Choroid plexus epithelial cell (primary cell): ENCODE results near the gene VAX1.

ENCODE experiments used
- DNase-seq: peaks from one replicate; pipeline ENCODE4 v3.0.0-alpha.2; 2010; ENCODE audit warnings: low read depth
- H3K4me3 ChIP-seq: 2 replicates; pipeline ENCODE4 v1.5.1; 2011; ENCODE audit warnings: low read depth, mild to moderate bottlenecking, control low read depth, low read length, moderate library complexity
- TF ChIP-seq, protein P1 (sequence below): conservative IDR thresholded peaks from 2 replicates; pipeline ENCODE4 v1.5.1; 2011; ENCODE audit warnings: low read depth, mild to moderate bottlenecking, control low read depth, inconsistent platforms, low read length, moderate library complexity

Gene VAX1

DNA sequence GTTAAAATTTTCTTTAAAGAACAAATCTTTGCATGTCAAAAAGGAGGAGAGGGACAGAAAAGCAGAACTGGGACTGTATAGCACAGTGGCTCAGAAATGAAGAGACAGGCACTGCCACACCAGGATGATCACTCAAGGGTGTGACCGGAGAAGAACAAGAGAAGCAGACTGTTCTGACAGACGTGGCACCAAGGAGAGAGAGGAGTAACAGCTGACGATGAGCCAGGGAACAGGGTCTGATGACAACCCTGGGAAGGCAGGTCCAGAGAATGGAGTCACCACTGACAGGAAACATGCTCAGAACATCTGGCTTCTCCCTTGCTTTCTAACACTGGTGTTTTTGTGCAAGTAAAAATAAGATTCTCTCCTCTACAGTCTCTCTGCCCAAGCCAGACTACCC lies 14.6 kb upstream of the VAX1 start:
- DNase-seq, result no peak
- no peak overlapping the region for H3K4me3 ChIP-seq
- TF ChIP-seq, protein P1, sequence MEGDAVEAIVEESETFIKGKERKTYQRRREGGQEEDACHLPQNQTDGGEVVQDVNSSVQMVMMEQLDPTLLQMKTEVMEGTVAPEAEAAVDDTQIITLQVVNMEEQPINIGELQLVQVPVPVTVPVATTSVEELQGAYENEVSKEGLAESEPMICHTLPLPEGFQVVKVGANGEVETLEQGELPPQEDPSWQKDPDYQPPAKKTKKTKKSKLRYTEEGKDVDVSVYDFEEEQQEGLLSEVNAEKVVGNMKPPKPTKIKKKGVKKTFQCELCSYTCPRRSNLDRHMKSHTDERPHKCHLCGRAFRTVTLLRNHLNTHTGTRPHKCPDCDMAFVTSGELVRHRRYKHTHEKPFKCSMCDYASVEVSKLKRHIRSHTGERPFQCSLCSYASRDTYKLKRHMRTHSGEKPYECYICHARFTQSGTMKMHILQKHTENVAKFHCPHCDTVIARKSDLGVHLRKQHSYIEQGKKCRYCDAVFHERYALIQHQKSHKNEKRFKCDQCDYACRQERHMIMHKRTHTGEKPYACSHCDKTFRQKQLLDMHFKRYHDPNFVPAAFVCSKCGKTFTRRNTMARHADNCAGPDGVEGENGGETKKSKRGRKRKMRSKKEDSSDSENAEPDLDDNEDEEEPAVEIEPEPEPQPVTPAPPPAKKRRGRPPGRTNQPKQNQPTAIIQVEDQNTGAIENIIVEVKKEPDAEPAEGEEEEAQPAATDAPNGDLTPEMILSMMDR, result no peak

DNA sequence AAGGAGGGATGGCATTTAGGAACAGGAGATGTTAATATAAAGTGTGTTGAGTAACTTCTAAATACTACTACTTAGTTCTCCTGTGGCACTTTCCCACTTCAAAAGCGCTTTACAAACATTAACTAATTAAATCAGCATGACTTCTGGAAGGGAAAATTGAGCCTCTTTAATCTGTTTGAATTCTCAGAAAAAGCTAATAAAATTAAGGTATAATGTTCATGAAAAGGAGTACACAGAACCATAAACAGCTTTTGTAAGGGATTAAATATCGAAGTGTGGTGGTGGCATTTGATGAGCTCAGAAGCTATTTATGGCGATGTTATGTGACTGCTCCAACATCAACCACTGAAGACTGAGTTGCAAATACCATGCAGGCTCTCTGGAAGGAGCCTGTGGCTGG lies 10.2 kb upstream of the VAX1 start:
- H3K4me3 ChIP-seq, result no peak overlapping the region
- TF ChIP-seq, protein P1, result no peak

DNA sequence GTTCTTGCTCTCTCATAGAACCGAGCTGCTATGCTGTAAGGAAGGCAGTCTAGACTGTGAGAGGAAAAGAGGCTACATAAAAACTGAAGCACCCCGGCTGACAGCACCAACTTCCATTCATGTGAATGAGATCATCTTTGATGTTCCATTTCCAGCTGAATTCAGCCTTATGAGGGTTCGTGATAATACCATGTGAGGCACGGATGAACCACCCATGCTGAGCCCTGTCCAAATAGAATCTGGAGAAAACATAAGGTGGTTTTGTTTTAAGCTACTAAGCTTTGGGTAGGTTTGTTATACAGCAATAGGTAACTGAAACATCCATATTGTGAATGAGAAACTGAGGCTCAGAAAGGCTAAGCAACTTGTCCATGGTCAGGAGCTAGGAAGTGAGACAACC lies 6.9 kb upstream of the VAX1 start:
- H3K4me3 ChIP-seq, result no peak overlapping the region
- TF ChIP-seq, protein P1, result no peak
- DNase-seq, result no peak

More for the DNA sequence above, 10.2 kb upstream of the VAX1 start:
- DNase-seq, result no peak

DNA sequence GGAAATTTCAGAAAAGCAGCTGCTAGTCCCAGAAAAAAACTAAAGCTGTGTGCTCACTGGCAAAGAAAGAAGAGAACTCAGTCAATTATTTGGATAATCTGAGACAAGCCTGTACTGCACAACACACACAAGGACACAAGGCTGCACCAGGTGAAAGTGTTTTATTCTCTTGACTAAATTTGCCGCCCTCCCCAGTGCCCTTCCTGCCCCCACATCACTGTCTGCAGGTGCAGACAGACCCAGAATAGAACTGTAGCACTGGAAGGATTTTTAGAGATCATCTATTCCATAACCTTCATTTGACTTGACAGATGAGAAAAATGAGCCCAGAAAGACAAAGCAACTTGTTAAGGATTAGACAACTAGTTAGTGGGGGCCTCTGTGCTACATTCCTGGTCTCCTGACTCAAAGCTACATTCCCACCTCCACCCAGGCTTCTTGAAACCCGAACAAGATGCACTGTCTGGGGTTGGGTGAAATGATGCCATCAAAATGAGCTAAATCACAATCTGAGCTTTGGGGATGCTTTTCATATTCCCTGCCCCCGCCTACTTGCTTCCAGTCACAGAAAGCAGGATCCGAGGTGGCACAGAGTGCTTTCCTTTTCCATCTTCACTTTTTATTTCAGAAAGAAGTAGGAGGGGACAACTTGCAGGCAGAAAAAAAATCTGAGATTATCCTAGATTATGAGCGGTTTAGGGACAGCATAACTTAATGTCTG lies 5.2 kb upstream of the VAX1 start:
- H3K4me3 ChIP-seq, result no peak overlapping the region
- DNase-seq, result no peak
- TF ChIP-seq, protein P1, result no peak

DNA sequence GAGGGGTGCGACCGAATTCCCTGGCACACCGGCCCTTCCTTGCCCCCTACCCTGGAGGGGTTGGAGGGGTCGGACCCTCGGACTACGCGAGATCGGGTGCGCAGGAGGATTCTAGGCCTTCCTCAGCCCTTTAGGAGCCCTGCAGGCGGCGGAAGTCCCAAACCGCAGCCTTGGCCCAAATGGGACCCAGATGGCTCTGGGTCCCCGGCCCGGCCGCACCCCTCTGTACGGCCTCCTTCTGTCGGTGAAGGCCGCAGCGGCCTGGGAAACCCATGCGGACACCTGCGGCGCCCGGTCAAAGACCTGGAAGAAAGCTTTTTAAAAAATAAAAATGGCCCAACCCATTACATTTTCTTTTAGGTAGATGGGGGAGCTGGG lies 2.4 kb upstream of the VAX1 start:
- TF ChIP-seq, protein P1, result no peak
- no peak for DNase-seq

DNA sequence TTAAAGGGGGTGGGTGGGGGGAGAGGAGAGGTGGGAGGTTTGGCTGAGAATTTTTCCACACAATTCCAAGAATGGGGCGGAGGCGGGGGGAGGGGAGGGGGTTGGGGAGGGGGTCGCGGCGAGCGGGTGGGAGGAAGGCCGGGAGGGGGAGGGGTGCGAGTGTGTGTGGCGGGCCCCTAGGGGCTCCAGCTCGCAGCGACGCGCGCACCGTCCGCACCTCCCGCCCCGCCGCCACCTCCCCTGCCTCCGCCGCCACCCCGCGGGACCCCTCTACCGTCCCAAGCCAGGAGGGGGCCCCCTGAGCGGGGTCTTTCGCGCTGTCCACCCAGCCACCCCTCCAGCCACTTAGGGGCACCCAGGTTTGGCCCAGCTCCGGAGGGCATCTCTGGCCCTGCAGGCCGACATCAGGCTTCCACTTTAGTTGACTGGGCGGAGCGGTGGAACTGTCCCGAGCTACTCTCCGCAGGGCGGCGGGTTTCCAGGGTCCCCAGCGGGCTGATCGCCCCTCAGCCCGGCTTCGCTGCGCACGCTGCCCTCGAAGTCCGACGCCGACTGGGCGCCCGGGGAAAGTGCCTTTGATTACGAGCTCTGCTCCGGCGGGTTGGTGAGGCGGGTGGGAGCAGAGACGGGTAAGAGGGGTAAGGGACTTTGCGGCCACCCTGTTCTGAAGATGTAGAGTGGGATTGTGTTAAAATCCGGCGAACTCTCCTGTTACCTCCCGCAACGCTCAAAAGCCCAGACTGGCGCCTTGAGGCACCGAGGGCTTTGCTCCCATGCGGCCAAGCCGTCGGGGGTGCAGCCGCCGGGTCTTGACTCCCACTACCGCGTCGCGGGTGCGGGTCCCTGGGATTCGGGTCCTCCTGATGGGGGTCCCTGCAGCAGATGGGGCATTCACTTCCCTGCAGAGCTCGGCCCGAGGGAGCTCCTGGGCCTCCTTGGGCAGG lies 1.8 kb upstream of the VAX1 start:
- TF ChIP-seq, protein P1, result no peak
- DNase-seq, result no peak

More for the DNA sequence above, 2.4 kb upstream of the VAX1 start:
- H3K4me3 ChIP-seq, result no peak overlapping the region

More for the DNA sequence above, 1.8 kb upstream of the VAX1 start:
- H3K4me3 ChIP-seq, result no peak overlapping the region
